SK-N-MC (cell line): Measurements from ENCODE around the gene PCDHGA1.

Source experiments
- EZH2 ChIP-seq: fragments of 200-600 bp; sonication (generic); IDR thresholded peaks from one replicate; pipeline ENCODE4 v1.6.1; 2017; ENCODE audit warnings: antibody characterized with exemption
- FOXP2 ChIP-seq: optimal IDR thresholded peaks from 2 replicates; pipeline ENCODE3; 2011; ENCODE audit warnings: mild to moderate bottlenecking, moderate library complexity; ENCODE audit not compliant: insufficient read depth; ENCODE audit errors: extremely low read length, control extremely low read depth
- POLR2AphosphoS5 ChIP-seq: IDR thresholded peaks from 2 replicates; pipeline ENCODE4 v1.6.1; 2012; ENCODE audit warnings: mild to moderate bottlenecking, low read depth, low read length, borderline replicate concordance

DNA sequence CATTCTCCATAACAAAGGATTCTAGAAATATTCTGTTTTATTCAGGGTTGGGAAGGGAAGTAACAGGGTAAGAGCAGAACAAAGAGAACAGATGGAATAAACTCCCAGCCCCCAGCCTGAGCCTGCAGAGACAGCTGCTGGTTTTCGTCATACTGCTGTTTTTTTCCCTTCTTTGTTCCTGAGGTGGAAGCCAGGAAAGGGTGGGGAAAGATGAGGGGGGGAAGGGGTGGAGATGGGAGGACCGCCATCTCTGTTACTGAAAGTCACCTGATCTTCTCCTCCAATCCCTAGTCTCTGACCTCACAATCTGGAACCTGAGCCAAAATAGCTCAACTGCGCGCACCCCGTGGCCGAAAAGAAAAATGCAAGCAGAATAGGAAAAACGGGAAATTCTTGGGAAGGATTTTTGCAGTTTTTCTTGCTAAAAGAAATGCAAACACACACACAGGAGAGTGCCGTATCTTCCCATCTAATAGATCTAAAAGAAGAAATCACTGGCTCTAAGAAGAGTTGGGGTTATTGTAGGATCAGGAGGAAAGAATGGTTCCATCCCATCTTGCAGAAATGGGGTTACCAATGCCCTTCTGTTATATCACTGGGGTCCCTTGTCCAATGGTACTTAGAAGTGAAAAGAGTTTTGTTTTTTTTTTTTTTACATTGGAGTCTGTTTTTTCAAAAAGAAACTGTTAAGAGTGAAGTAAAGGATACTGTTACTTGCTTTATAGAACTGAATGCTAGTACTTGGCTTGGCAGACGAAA, 230.6 kb downstream of the PCDHGA1 start:
- TF ChIP-seq EZH2: no peak
- peak; percentile 42; the same call in 1 of the 2 replicates for TF ChIP-seq POLR2AphosphoS5
- peak; percentile 27 for TF ChIP-seq FOXP2
